H1 (cell line): Measurements from ENCODE around the gene FNDC10. TPM values are rescaled to one million over a fixed set of nuclear protein-coding genes. Genes with fewer than 3 reads are reported as not detected.

Source experiments
- CTCF ChIA-PET: fragments of 300-600 bp; sonication (Branson Sonifier 250); formaldehyde crosslinking; loops from one replicate; lab custom pipeline; 2021; ENCODE audit not compliant: partially characterized antibody; lab: Charles Lee
- POLR2A ChIA-PET: fragments of 300-600 bp; sonication (Branson Sonifier 250); formaldehyde crosslinking; loops from one replicate; lab custom pipeline; 2021; ENCODE audit warnings: inconsistent platforms; ENCODE audit not compliant: partially characterized antibody; lab: Charles Lee
- DNase-seq, 2 experiments: peaks; one replicate each; pipeline versions ENCODE4 v3.0.0 to v3.0.0-alpha.2; 2010 to 2022; ENCODE audit warnings: low spot score in 2 of 2, low read depth in 1 of 2, mixed read lengths in 1 of 2
- FAIRE-seq: peaks from 2 replicates; lab custom pipeline; 2011; peaks lifted over from hg19 to GRCh38; lab: Jason Lieb, UNC
- H2AFZ ChIP-seq: 2 replicates; pipeline ENCODE4 v1.8.1; 2012; ENCODE audit warnings: low read length, inconsistent platforms
- H2AK5ac ChIP-seq: 2 replicates; pipeline ENCODE4 v1.6.1; 2013; ENCODE audit warnings: low read depth, low read length
- H2BK120ac ChIP-seq: replicated peaks from 2 replicates; pipeline ENCODE3; 2013; ENCODE audit warnings: low read depth, low read length, inconsistent platforms
- H2BK12ac ChIP-seq: 2 replicates; pipeline ENCODE4 v1.6.1; 2013; ENCODE audit warnings: low read depth, low read length
- H2BK15ac ChIP-seq: 2 replicates; pipeline ENCODE4 v1.6.1; 2013; ENCODE audit warnings: low read length
- H2BK20ac ChIP-seq: 2 replicates; pipeline ENCODE4 v1.6.1; 2013; ENCODE audit warnings: low read length
- H2BK5ac ChIP-seq: 2 replicates; pipeline ENCODE4 v1.6.1; 2013; ENCODE audit warnings: low read depth, low read length
- H3K14ac ChIP-seq: 2 replicates; pipeline ENCODE4 v1.6.1; 2013; ENCODE audit warnings: inconsistent platforms; ENCODE audit not compliant: insufficient read length
- H3K18ac ChIP-seq: 2 replicates; pipeline ENCODE4 v1.6.1; 2013; ENCODE audit warnings: low read length; ENCODE audit errors: extremely low read depth
- H3K23ac ChIP-seq: 2 replicates; pipeline ENCODE4 v1.6.1; 2013; ENCODE audit warnings: inconsistent platforms; ENCODE audit not compliant: insufficient read length
- H3K23me2 ChIP-seq: 2 replicates; pipeline ENCODE4 v1.6.1; 2013; ENCODE audit warnings: low read depth, low read length
- H3K27ac ChIP-seq: 2 replicates; pipeline ENCODE4 v1.6.1; 2011; ENCODE audit warnings: low read depth, low read length, inconsistent platforms
- H3K27me3 ChIP-seq, 4 experiments: replicated peaks in 1 of 4; 1 replicate in 1 of 4; 2 replicates in 3 of 4; pipeline versions ENCODE4 v1.6.1 to v1.8.1; 2011 to 2013; ENCODE audit warnings: low read length in 3 of 4, mild to moderate bottlenecking in 3 of 4, inconsistent platforms in 2 of 4, mixed read lengths in 2 of 4, moderate library complexity in 1 of 4; ENCODE audit not compliant: control insufficient read depth in 3 of 4, insufficient read depth in 3 of 4; ENCODE audit errors: extremely low read depth in 1 of 4
- H3K36me3 ChIP-seq, 4 experiments: 2 replicates each; pipeline versions ENCODE4 v1.6.1 to v1.8.1; 2011 to 2013; ENCODE audit warnings: mild to moderate bottlenecking in 4 of 4, low read length in 3 of 4, moderate library complexity in 2 of 4, control low read depth in 1 of 4, inconsistent platforms in 1 of 4; ENCODE audit not compliant: insufficient read depth in 4 of 4, control insufficient read depth in 2 of 4
- H3K4ac ChIP-seq: replicated peaks from 2 replicates; pipeline ENCODE3; 2013; ENCODE audit warnings: low read length, low read depth, mixed read lengths, inconsistent platforms; ENCODE audit not compliant: insufficient read length
- H3K4me1 ChIP-seq, 4 experiments: replicated peaks in 1 of 4; 1 replicate in 1 of 4; 2 replicates in 3 of 4; pipeline versions ENCODE4 v1.6.1 to v1.8.1; 2011 to 2013; ENCODE audit warnings: low read length in 3 of 4, inconsistent platforms in 2 of 4, mixed read lengths in 1 of 4; ENCODE audit not compliant: insufficient read depth in 4 of 4, control insufficient read depth in 3 of 4
- H3K4me2 ChIP-seq, 2 experiments: 2 replicates each; pipeline versions ENCODE4 v1.6.1 to v1.8.1; 2011 to 2013; ENCODE audit warnings: low read depth in 2 of 2, low read length in 2 of 2, control low read depth in 1 of 2, inconsistent platforms in 1 of 2, mild to moderate bottlenecking in 1 of 2; ENCODE audit not compliant: insufficient read depth in 1 of 2
- H3K4me3 ChIP-seq, 4 experiments: fragments of 200-600, 300-600 bp in 1 of 4; sonication (generic), shearing (Covaris generic), sonication (Bioruptor Twin) in 1 of 4; 2 replicates each; pipeline versions ENCODE4 v1.5.1 to v1.8.1; 2011 to 2016; ENCODE audit warnings: low read length in 4 of 4, low read depth in 3 of 4, control low read depth in 2 of 4, inconsistent platforms in 2 of 4, mild to moderate bottlenecking in 2 of 4, mixed read lengths in 1 of 4, moderate library complexity in 1 of 4; ENCODE audit not compliant: insufficient read depth in 2 of 4; ENCODE audit errors: extremely low read depth in 1 of 4
- H3K56ac ChIP-seq: replicated peaks from 2 replicates; pipeline ENCODE3; 2013; ENCODE audit warnings: low read depth, mild to moderate bottlenecking, mixed read lengths, low read length, inconsistent platforms; ENCODE audit not compliant: insufficient read length
- H3K79me1 ChIP-seq: 2 replicates; pipeline ENCODE4 v1.6.1; 2013; ENCODE audit warnings: low read depth, low read length, control low read depth
- H3K79me2 ChIP-seq, 2 experiments: 2 replicates each; pipeline versions ENCODE4 v1.6.1 to v1.8.1; 2012 to 2013; ENCODE audit warnings: low read length in 2 of 2, mild to moderate bottlenecking in 2 of 2, inconsistent platforms in 1 of 2; ENCODE audit not compliant: insufficient read depth in 2 of 2, control insufficient read depth in 1 of 2
- H3K9ac ChIP-seq, 4 experiments: replicated peaks in 1 of 4; 1 replicate in 1 of 4; 2 replicates in 3 of 4; pipeline versions ENCODE4 v1.6.1 to v1.8.1; 2011 to 2013; ENCODE audit warnings: low read depth in 3 of 4, low read length in 3 of 4, control low read depth in 2 of 4, mild to moderate bottlenecking in 2 of 4, moderate library complexity in 2 of 4, inconsistent platforms in 1 of 4; ENCODE audit errors: extremely low read depth in 1 of 4
- H3K9me3 ChIP-seq, 2 experiments: 2 replicates each; pipeline versions ENCODE4 v1.6.1 to v1.8.1; 2012 to 2013; ENCODE audit warnings: mild to moderate bottlenecking in 2 of 2, moderate library complexity in 2 of 2, control low read depth in 1 of 2, inconsistent platforms in 1 of 2, low read depth in 1 of 2, low read length in 1 of 2, mixed read lengths in 1 of 2; ENCODE audit not compliant: insufficient read depth in 2 of 2
- H4K20me1 ChIP-seq, 2 experiments: replicated peaks in 1 of 2; 2 replicates each; pipeline versions ENCODE3 to v1.8.1; 2011 to 2013; ENCODE audit warnings: inconsistent platforms in 2 of 2, low read length in 2 of 2, mild to moderate bottlenecking in 1 of 2; ENCODE audit not compliant: insufficient read depth in 2 of 2, control insufficient read depth in 1 of 2
- H4K5ac ChIP-seq: 2 replicates; pipeline ENCODE4 v1.6.1; 2013; ENCODE audit warnings: low read length, low read depth, mixed read lengths, inconsistent platforms; ENCODE audit not compliant: insufficient read length
- H4K8ac ChIP-seq: 2 replicates; pipeline ENCODE4 v1.8.0; 2013; ENCODE audit warnings: mild to moderate bottlenecking, moderate library complexity, low read length, inconsistent platforms; ENCODE audit not compliant: insufficient read depth; ENCODE audit errors: extremely low read depth
- H4K91ac ChIP-seq: replicated peaks from 2 replicates; pipeline ENCODE3; 2013; ENCODE audit warnings: low read length, mixed read lengths, inconsistent platforms; ENCODE audit not compliant: insufficient read length
- EZH2 ChIP-seq: fragments of 200-600 bp; sonication (generic); IDR thresholded peaks from 2 replicates; pipeline ENCODE4 v1.7.1; 2012; ENCODE audit warnings: low read depth, mild to moderate bottlenecking, moderate library complexity, low read length, inconsistent platforms; ENCODE audit not compliant: severe bottlenecking
- GTF2F1 ChIP-seq: IDR thresholded peaks from 2 replicates; pipeline ENCODE4 v1.6.1; 2012; ENCODE audit warnings: low read depth, low read length, improper control_type of control experiment, borderline replicate concordance
- NANOG ChIP-seq: IDR thresholded peaks from 2 replicates; pipeline ENCODE4 v1.6.1; 2011; ENCODE audit warnings: low read length, low read depth, mild to moderate bottlenecking, inconsistent platforms; ENCODE audit not compliant: insufficient read depth, poor library complexity, severe bottlenecking
- RXRA ChIP-seq: IDR thresholded peaks from 2 replicates; pipeline ENCODE4 v1.6.1; 2011; ENCODE audit warnings: low read depth, mild to moderate bottlenecking, low read length, moderate library complexity; ENCODE audit not compliant: insufficient read depth
- SIN3A ChIP-seq, 2 experiments: IDR thresholded peaks in 1 of 2; conservative IDR thresholded peaks in 1 of 2; 2 replicates each; pipeline ENCODE4 v1.6.1; 2011 to 2012; ENCODE audit warnings: low read length in 2 of 2, improper control_type of control experiment in 1 of 2, low read depth in 1 of 2, mild to moderate bottlenecking in 1 of 2
- TAF1 ChIP-seq: IDR thresholded peaks from 2 replicates; pipeline ENCODE4 v1.6.1; 2011; ENCODE audit warnings: mild to moderate bottlenecking, low read depth, low read length
- TAF7 ChIP-seq: optimal IDR thresholded peaks from 2 replicates; pipeline ENCODE3; 2011; ENCODE audit warnings: low read depth, mild to moderate bottlenecking, inconsistent platforms, low read length, moderate library complexity, borderline replicate concordance
- TEAD4 ChIP-seq: IDR thresholded peaks from 2 replicates; pipeline ENCODE4 v1.6.1; 2012; ENCODE audit warnings: low read depth, low read length, inconsistent platforms, mixed read lengths
- WGBS, 2 experiments: shearing (Covaris generic) in 1 of 2; methylation state at CpG; one replicate each; pipeline versions ENCODE4 v1.1.6 to v1.1.7; 2013 to 2015; ENCODE audit warnings: low lambda C conversion rate in 2 of 2, mixed read lengths in 2 of 2, inconsistent platforms in 1 of 2, low coverage in 1 of 2, missing lambda C conversion rate in 1 of 2; ENCODE audit not compliant: insufficient replicate concordance in 2 of 2, insufficient coverage in 1 of 2, insufficient read length in 1 of 2; ENCODE audit errors: extremely low coverage in 1 of 2, missing lambda C conversion rate in 1 of 2; 5-methylcytosine and 5-hydroxymethylcytosine counted together
- polyA plus RNA-seq, 7 experiments: library from polyadenylated mRNA; depleted of rRNA in 3 of 7; stranded (reverse) in 5 of 7; unstranded in 2 of 7; fragments of >200 nt in 5 of 7; fragments of 200-250 nt in 2 of 7; gene quantifications; 1 replicate in 5 of 7; 2 replicates in 1 of 7; 4 replicates in 1 of 7; pipeline versions ENCODE4 v1.2.1 to v1.2.3, GENCODE V29; 2011 to 2013; ENCODE audit warnings: missing spikeins in 2 of 7, mixed read lengths in 2 of 7
- total RNA-seq: library from RNA; stranded (reverse); fragmentation: NEBNext Ultra II Directional; extraction: Animal tissue kit (Norgen Biotek cat#: 25700); gene quantifications from 2 replicates; pipeline ENCODE4 v1.2.1, GENCODE V29; 2021

Gene FNDC10
- total and polyA plus RNA-seq, 2 of the 8 experiments (the other 6 are each of a cell fraction or from before 2014, with no cell fraction given), result 19.0 to 21.8 TPM

GRCh38 chr1:1629430-1630190 is 29.7 kb upstream of the FNDC10 start:
- Histone ChIP-seq H4K20me1 (peaks cover 0 to 9% of the 10 kb centered on the region in 2 experiments), H3K4me2 (peak overlapping the region; percentile 63 to 73)

More at GRCh38 chr1:1629430-1630190, 29.7 kb upstream of the FNDC10 start:
- Histone ChIP-seq H3K23me2 (peaks cover 9% of the 10 kb centered on the region; the same call in 1 of the 2 replicates), H4K8ac (peak overlapping the region; percentile 51; the same call in 1 of the 2 replicates), H3K9me3 (no peaks in the 10 kb centered on the region), H2BK5ac (no peak overlapping the region), H3K18ac (peak overlapping the region; percentile 9; the same call in 1 of the 2 replicates), H3K4me1 (peaks cover 0 to 6% (median 2%) of the 10 kb centered on the region in 4 experiments; a peak in 4 of 7 replicates), H3K36me3 (no peaks in the 10 kb centered on the region), H2AFZ (no peak overlapping the region), H4K5ac (no peak overlapping the region), H2BK20ac (no peak overlapping the region), H3K14ac (no peak overlapping the region), H3K79me1 (no peaks in the 10 kb centered on the region), H2AK5ac (no peak overlapping the region), H2BK12ac (no peak overlapping the region), H2BK120ac (no peak overlapping the region), H3K56ac (no peak overlapping the region), H3K4me3 (peak overlapping the region; percentile 33 to 70 (median 44)), H3K79me2 (no peaks in the 10 kb centered on the region), H3K27ac (no peak overlapping the region), H3K9ac (peak overlapping the region in 1 of 4 experiments; percentile 67; a peak in 3 of 7 replicates), H3K23ac (no peak overlapping the region), H4K91ac (no peak overlapping the region), H3K27me3 (peaks cover 8 to 23% (median 14%) of the 10 kb centered on the region in 4 experiments; a peak in 6 of 7 replicates), H2BK15ac (no peak overlapping the region), H3K4ac (no peak overlapping the region)
- TF ChIP-seq SIN3A (conservative IDR thresholded peaks at IDR 0.05 in 1 of 2, IDR thresholded peaks at IDR 0.05 in 1 of 2; ENCODE audit: low read depth in 1 of 2, low read length in 2 of 2) (no peak), EZH2 (no peak), TAF7 (no peak), RXRA (no peak), TEAD4 (no peak), TAF1 (no peak), NANOG (no peak), GTF2F1 (no peak)
- WGBS, 2 experiments, result 50% methylated on average over 10 of the region's 48 CpGs; no CpG with 5 or more reads in 1 of the 2 experiments
- DNase-seq, result peak in 1 of 2 experiments; percentile 76
- FAIRE-seq, result no peak
- ChIA-PET POLR2A (interaction anchor here (0.9 to 4.4 kb wide), 6 partner anchors 10 to 610 kb away, joined by 3 to 34 read pairs (median 5); partner anchors contain the start of gene MIB2), CTCF (interaction anchor here (1.0 to 3.8 kb wide), 3 partner anchors 9 to 51 kb away, joined by 3 to 21 read pairs (median 6); no protein-coding TSS in a partner anchor)
